Hematopoietic multipotent progenitor cell treated with erythropoietin and hydrocortisone succinate and interleukin-3 and kit ligand, for 15 days (in vitro differentiated cells): Measurements from ENCODE around the gene MARCHF7.

Experiments
- DNase-seq: peaks from one replicate; pipeline ENCODE4 v3.0.0-alpha.2; 2015; ENCODE audit warnings: low spot score

MARCHF7 gene

GRCh38 chr2:159762075-159762474 lies 49.8 kb downstream of the MARCHF7 start:
- no peak for DNase-seq
